NAMALWA (cell line): Measurements from ENCODE around the gene GORASP2.

Experiments used
- DNase-seq: peaks from one replicate; pipeline ENCODE4 v3.0.0-alpha.2; 2015; ENCODE audit warnings: low spot score

Gene GORASP2

DNA sequence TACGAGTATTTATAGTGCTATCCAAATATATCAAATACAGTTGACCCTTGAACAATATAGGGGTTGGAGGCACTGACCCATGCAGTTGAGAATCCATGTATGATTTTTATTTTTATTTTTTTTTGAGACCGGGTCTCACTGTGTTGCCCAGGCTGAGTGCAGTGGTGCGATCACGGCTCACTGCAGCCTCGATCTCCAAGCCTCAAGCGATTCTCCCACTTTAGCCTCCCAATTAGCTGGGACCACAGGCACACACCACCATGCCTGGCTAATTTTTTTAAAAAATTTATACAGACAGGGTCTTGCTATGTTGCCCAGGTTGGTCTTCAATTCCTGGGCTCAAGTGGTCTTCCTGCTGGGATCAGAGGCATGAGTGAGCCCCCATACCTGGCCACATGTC, 70.6 kb downstream of the GORASP2 start:
- no peak for DNase-seq

DNA sequence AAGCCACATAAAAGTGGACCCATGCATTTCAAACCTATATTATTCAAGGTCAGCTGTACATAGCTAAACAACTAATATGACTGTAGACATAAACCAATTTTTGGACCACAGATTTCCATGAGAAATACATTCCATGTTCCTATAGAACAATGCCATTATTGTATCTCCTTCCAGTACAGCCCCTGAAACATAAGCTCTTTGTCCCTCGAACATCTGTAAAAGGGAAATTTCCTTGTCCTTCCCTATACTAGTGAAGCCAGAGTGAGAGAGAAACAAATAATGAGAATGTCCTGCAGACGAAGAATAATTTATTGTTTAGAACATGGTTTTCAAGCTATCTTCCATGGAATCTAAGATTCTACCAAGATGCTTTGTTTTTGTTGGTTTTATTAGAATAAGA, 75.3 kb downstream of the GORASP2 start:
- no peak for DNase-seq

DNA sequence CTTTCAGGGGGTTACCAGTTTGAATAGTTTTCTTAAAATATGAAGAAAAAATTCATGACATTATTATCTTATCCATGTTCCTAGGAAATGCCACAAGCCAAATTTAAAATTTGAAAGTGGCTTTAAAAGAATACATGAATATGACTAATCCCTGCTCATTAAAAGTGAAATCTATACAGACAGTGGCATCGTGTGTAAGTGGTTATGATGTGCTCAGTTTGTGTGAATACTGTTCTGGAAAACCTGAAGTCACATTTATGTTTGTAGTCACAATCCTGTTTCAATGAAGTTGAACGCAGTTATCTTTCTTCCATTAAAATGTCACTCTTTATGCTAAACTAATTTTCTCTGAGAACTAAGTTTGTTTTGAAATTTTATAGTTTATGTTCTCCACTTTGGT, 75.8 kb downstream of the GORASP2 start:
- DNase-seq = no peak

DNA sequence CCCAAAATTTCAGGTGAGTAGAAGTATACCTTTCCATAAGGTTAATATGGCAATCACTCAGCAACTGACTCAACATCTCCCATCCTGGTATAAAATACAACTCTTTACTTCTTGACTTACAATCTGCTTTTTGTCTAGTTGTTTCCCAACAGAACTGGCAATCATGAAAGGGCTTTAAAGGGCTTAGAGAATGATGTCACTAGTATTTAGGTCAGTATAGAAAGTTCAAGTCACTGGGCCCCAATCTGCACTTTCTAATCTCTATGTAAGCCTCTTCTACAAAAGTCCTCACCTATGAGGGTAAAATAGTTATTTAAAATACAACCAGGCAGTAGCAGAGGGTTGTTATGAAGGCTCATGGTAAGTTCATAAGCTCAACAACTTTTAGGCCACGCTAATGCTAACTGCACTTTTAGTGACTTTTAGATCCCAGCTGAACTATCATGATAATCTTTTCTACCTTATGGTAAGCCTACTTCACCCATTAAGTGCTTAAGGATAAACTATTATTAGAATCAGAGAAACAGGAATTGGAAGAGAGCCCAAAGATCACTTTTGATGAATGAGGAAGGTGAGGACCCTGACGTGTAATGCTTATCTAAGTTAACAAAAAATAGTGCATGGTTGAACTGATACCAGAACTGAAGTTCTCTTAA, 79.6 kb downstream of the GORASP2 start:
- no peak for DNase-seq

DNA sequence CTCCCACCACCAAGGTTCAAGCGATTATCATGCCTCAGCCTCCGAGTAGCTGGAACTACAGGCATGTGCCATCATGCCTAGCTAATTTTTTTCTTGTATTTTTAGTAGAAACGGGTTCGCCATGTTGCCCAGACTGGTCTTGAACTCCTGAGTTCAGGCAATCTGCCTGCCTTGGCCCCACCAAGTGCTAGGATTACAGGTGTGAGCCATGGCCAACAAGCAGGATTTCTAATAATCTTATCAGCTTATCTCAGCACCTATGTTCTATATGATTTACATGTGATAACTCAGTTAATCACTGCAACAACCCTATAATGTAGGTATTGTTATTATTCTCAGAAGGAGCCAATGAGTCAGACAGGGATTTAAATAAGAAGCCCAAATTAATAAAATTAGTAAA, 80.3 kb downstream of the GORASP2 start:
- no peak for DNase-seq

DNA sequence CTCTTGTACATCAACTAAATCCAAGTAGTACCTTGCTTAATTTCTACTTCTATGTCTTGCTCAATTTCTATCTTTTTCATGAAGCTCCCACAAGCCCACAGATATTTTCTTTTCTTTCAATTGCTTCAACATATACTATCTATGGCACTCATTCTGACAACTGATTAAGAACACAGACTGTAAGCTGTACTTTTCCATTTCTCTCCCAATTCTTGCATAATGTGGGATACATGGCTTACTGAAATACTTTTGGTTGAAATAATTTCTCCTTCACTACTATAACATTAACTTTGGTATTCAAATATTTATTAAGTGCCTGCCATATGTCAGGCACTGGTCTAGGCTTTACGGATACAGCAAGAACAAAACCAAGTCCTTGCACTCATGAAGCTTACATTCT, 84.8 kb downstream of the GORASP2 start:
- DNase-seq = no peak

DNA sequence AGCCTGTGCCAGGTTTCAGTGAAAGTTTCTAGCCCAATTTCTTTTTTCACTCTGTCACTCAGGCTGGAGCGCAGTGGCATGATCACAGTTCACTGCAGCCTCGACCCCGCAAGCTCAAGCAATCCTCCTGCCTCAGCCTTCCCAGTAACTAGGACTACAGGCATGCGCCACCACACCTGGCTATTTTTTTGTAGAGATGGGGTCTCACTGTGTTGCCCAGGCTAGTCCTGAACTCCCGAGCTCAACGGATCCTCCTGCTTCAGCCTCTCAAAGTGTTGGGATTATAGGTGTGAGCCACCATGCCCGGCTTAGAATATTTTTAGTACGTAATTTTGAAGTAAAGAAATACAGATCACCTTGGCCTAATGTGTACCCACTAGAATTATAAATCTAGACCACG, 87.1 kb downstream of the GORASP2 start:
- DNase-seq = no peak
